ENCODE results near the gene MATCAP1.

Gene MATCAP1

DNA sequence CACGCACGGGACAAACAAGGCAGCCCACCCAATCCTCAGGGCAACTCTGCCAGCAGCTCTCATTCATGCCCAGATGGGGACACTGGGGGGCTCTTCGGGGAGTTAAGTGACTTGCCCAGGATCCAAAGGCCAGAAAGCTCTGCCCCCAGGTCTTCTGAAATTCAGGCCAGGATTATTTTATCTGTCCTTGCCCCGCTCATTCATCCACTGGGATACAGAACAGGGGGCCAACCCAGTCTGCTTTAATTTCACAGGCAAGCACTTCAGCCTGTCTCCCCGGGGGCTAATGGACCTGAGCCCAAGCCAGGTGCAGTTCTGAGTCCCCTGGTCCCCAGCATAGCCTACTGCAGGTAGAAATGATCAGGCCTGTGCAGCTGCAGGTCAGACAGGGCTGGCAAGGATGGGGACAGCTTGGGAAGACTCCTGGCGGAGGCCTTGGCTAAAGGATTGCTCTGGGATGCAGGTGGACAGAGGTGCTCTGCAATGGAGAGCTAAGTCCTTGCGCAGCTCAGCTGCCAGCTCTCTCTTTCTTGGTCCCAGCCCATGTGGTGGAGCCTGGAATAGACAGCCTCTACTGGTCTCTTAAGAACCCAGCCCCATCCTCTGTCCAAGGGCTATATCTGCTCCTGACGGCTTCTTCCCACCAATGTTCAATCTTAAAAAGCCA, 32.2 kb downstream of the MATCAP1 start:
- Histone ChIP-seq H3K27me3 (ENCODE audit: control insufficient read depth, low read length) (peaks cover 20% of the 10 kb centered on the region), H3K4me2 (ENCODE audit: low read length) (0 out of 2 replicates have a peak overlapping the region, but pooled peaks have one; percentile 49), H3K79me2 (ENCODE audit: control insufficient read depth, low read length) (no peaks in the 10 kb centered on the region), H3K36me3 (ENCODE audit: control insufficient read depth, low read length) (peaks cover 14% of the 10 kb centered on the region; the same call in 1 of the 2 replicates), H3K4me1 (ENCODE audit: control insufficient read depth, low read length) (peaks cover 12% of the 10 kb centered on the region; the same call in 1 of the 2 replicates), H4K20me1 (ENCODE audit: control insufficient read depth, insufficient read depth, low read depth, low read length) (peaks cover under 1% of the 10 kb centered on the region; the same call in 1 of the 2 replicates), H3K9me2 (replicated peaks; ENCODE audit: control insufficient read depth, low read length) (no peaks in the 10 kb centered on the region), H3K27ac (ENCODE audit: low read depth, low read length) (no peak overlapping the region), H3K9me3 (ENCODE audit: control insufficient read depth, insufficient read depth, low read length) (no peaks in the 10 kb centered on the region), H3F3A (ENCODE audit: control insufficient read depth, insufficient read depth) (no peaks in the 10 kb centered on the region; the same call in 1 of the 2 replicates), H3K4me3 (ENCODE audit: low read length) (no peak overlapping the region)
- TF ChIP-seq, protein P1, sequence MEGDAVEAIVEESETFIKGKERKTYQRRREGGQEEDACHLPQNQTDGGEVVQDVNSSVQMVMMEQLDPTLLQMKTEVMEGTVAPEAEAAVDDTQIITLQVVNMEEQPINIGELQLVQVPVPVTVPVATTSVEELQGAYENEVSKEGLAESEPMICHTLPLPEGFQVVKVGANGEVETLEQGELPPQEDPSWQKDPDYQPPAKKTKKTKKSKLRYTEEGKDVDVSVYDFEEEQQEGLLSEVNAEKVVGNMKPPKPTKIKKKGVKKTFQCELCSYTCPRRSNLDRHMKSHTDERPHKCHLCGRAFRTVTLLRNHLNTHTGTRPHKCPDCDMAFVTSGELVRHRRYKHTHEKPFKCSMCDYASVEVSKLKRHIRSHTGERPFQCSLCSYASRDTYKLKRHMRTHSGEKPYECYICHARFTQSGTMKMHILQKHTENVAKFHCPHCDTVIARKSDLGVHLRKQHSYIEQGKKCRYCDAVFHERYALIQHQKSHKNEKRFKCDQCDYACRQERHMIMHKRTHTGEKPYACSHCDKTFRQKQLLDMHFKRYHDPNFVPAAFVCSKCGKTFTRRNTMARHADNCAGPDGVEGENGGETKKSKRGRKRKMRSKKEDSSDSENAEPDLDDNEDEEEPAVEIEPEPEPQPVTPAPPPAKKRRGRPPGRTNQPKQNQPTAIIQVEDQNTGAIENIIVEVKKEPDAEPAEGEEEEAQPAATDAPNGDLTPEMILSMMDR (IDR thresholded peaks at IDR 0.05; ENCODE audit: low read depth, low read length, poor library complexity, severe bottlenecking): no peak
- TF ChIP-seq EZH2phosphoT487 (IDR thresholded peaks at IDR 0.05; ENCODE audit: borderline replicate concordance, low read length): no peak

DNA sequence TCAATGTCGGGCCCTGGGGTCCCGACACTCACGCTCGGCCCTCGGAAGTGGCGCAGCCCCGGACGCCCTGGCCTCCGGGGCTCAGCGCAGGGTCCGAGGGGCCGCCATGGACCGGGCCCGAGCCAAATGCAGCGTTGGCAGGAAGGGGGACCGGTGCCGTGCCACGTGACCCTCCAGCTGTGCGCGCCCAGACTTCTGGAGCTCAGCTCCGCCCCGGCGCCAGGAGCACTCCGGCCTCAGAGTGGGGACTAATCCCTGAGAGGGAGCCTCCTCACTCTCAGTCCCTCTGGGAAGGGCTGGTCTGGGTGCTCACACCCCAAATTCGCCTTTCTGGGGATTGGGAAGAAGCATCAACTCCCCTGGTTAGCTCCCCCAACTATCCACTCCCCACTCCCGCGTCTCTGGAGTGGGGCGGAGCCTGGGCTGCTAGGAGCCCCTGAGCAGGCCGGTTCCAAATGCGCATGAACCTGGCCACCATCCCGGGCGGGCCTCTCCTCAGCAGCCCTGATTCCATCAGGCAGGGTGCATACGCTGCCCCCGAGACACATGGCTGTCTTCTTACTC, 32.8 kb downstream of the MATCAP1 start, which contains the start of gene B3GNT9:
TSS of gene B3GNT9 (minus strand) at position 166 of the 564 bp plus-strand sequence. CDS start 513 bp downstream, outside the sequence.
- H3K9me3 ChIP-seq (ENCODE audit: control insufficient read depth, insufficient read depth, low read length): no peaks in the 10 kb centered on the region
- H4K20me1 ChIP-seq (ENCODE audit: control insufficient read depth, insufficient read depth, low read depth, low read length): no peaks in the 10 kb centered on the region; the same call in 1 of the 2 replicates
- H3F3A ChIP-seq (ENCODE audit: control insufficient read depth, insufficient read depth): no peaks in the 10 kb centered on the region; the same call in 1 of the 2 replicates
- H3K4me2 ChIP-seq (ENCODE audit: low read length): peak within 1 kb of the TSS; percentile 49
- H3K36me3 ChIP-seq (ENCODE audit: control insufficient read depth, low read length): peaks cover 15% of the 10 kb centered on the region; the same call in 1 of the 2 replicates
- H3K79me2 ChIP-seq (ENCODE audit: control insufficient read depth, low read length): no peaks in the 10 kb centered on the region
- H3K9me2 ChIP-seq (replicated peaks; ENCODE audit: control insufficient read depth, low read length): no peaks in the 10 kb centered on the region
- peak within 1 kb of the TSS; percentile 44 for H3K4me3 ChIP-seq (ENCODE audit: low read length)
- peaks cover 12% of the 10 kb centered on the region; the same call in 1 of the 2 replicates for H3K4me1 ChIP-seq (ENCODE audit: control insufficient read depth, low read length)
- H3K27me3 ChIP-seq (ENCODE audit: control insufficient read depth, low read length): peaks cover 18% of the 10 kb centered on the region
- no peak within 1 kb of the TSS for H3K27ac ChIP-seq (ENCODE audit: low read depth, low read length)
- no peak for TF ChIP-seq EZH2phosphoT487 (IDR thresholded peaks at IDR 0.05; ENCODE audit: borderline replicate concordance, low read length)

DNA sequence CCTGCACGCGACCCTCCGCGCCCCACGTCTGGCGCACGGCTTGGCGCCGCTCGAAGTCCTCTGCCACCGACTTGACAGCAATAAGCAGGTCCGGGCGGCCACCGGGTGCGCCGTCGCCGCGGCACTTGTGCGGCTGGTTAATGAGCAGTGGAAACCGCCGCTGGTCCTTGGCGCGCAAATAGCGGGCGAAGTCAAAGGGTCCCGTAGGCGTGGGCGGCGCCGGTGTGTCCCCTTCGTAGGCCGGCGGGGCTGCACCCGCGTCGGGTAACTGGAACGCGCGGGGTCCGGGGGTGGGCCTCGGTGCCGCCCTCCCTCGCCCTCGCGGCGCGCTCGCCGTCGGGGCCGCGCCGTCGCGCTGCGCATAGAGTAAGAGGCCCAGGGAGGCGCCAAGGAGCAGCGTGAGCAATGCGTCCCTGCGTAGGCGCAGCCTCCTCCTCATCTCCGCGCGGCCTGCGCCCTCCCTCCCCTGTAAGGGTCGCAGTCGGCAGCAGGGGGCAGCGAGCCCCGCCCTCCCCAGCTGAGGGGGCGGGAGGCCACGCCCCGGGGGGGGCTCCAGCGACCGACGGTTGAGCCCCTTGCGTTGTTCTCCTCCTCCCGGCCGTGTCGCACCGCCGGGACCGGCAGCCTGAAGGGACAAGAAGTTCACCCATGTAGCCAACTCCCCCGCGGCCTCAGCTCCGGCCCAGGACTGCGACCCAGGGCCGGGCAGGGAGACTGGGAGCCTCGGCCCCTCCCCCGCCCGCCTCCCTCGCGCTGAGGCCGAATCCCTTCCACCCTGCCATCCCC, 33.5 kb downstream of the MATCAP1 start:
- Histone ChIP-seq H3F3A (ENCODE audit: control insufficient read depth, insufficient read depth) (no peaks in the 10 kb centered on the region; the same call in 1 of the 2 replicates), H3K79me2 (ENCODE audit: control insufficient read depth, low read length) (no peaks in the 10 kb centered on the region), H3K4me3 (ENCODE audit: low read length) (peak overlapping the region; percentile 44), H3K9me2 (replicated peaks; ENCODE audit: control insufficient read depth, low read length) (no peaks in the 10 kb centered on the region), H3K36me3 (ENCODE audit: control insufficient read depth, low read length) (peaks cover 17% of the 10 kb centered on the region; the same call in 1 of the 2 replicates), H4K20me1 (ENCODE audit: control insufficient read depth, insufficient read depth, low read depth, low read length) (no peaks in the 10 kb centered on the region; the same call in 1 of the 2 replicates), H3K4me1 (ENCODE audit: control insufficient read depth, low read length) (peaks cover 6% of the 10 kb centered on the region; the same call in 1 of the 2 replicates), H3K27ac (ENCODE audit: low read depth, low read length) (no peak overlapping the region), H3K9me3 (ENCODE audit: control insufficient read depth, insufficient read depth, low read length) (no peaks in the 10 kb centered on the region), H3K27me3 (ENCODE audit: control insufficient read depth, low read length) (peaks cover 13% of the 10 kb centered on the region; the same call in 1 of the 2 replicates), H3K4me2 (ENCODE audit: low read length) (peak overlapping the region; percentile 49)
- TF ChIP-seq, protein P1 (IDR thresholded peaks at IDR 0.05; ENCODE audit: low read depth, low read length, poor library complexity, severe bottlenecking): no peak
- TF ChIP-seq EZH2phosphoT487 (IDR thresholded peaks at IDR 0.05; ENCODE audit: borderline replicate concordance, low read length): no peak
